ENCODE data around the gene SLC16A3.

The SLC16A3 gene

GRCh38 chr17:82218349-82219075, 10.3 kb upstream of the SLC16A3 start:
- in situ Hi-C loops (cut with HindIII; ENCODE audit: low sequenced_read_pairs), result no loop called here

GRCh38 chr17:82219083-82219482, 9.8 kb upstream of the SLC16A3 start:
- DNase-seq (ENCODE audit: low read depth, low spot score), result no peak
- in situ Hi-C loops (cut with HindIII; ENCODE audit: low sequenced_read_pairs), result no loop called here
- H3K4me3 ChIP-seq (ENCODE audit: low read depth, low read length), result no peak overlapping the region
- TF ChIP-seq CTCF (IDR thresholded peaks at IDR 0.05; ENCODE audit: low read depth, low read length), result no peak

More at GRCh38 chr17:82218349-82219075, 10.3 kb upstream of the SLC16A3 start:
- no peak for TF ChIP-seq CTCF (IDR thresholded peaks at IDR 0.05; ENCODE audit: low read depth, low read length)
- DNase-seq (ENCODE audit: low read depth, low spot score), result no peak
- H3K4me3 ChIP-seq (ENCODE audit: low read depth, low read length), result no peak overlapping the region

- in situ Hi-C loops (cut with HindIII; ENCODE audit: low sequenced_read_pairs), result no loop called here
- no peak for TF ChIP-seq CTCF (IDR thresholded peaks at IDR 0.05; ENCODE audit: low read depth, low read length)
- H3K4me3 ChIP-seq (ENCODE audit: low read depth, low read length), result no peak overlapping the region
- DNase-seq (ENCODE audit: low read depth, low spot score), result no peak
These were observed 8.8 kb upstream of the SLC16A3 start for GRCh38 chr17:82219753-82220709.

DNA sequence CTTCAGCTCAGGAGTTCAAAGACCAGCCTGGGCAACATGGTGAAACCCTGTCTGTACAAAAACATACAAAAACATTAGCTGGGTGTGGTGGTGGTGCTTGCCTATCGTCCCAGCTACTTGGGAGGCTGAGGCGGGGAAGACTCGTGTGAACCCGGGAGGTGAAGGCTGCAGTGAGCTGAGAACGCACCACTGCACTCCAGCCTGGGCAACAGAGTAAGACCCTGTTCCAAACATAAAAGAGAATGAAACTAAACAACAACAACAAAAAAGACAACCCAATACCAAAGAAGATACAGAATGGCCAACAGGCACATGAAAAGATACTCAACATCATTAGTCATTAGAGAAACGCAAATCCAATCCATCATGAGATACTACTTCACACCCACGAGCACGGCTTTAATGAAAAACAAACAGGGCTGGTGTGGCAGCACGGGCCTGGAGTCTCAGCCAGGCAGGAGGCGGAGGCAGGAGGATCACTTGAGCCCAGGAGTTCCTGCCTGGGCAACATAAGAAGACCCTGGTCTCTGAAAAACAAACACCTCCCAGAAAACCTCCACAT, 7.4 kb upstream of the SLC16A3 start:
- TF ChIP-seq CTCF (IDR thresholded peaks at IDR 0.05; ENCODE audit: low read depth, low read length), result no peak
- H3K4me3 ChIP-seq (ENCODE audit: low read depth, low read length), result no peak overlapping the region
- DNase-seq (ENCODE audit: low read depth, low spot score), result no peak
- in situ Hi-C loops (cut with HindIII; ENCODE audit: low sequenced_read_pairs), result no loop called here

GRCh38 chr17:82222816-82223215, 6.0 kb upstream of the SLC16A3 start:
- no peak overlapping the region for H3K4me3 ChIP-seq (ENCODE audit: low read depth, low read length)
- in situ Hi-C loops (cut with HindIII; ENCODE audit: low sequenced_read_pairs), result no loop called here
- no peak for DNase-seq (ENCODE audit: low read depth, low spot score)
- TF ChIP-seq CTCF (IDR thresholded peaks at IDR 0.05; ENCODE audit: low read depth, low read length), result no peak

- in situ Hi-C loops (cut with HindIII; ENCODE audit: low sequenced_read_pairs), result no loop called here
- DNase-seq (ENCODE audit: low read depth, low spot score), result no peak
- no peak for TF ChIP-seq CTCF (IDR thresholded peaks at IDR 0.05; ENCODE audit: low read depth, low read length)
- H3K4me3 ChIP-seq (ENCODE audit: low read depth, low read length), result no peak overlapping the region
These were observed 5.3 kb upstream of the SLC16A3 start for GRCh38 chr17:82223517-82223916.

All from astrocyte of the spinal cord (primary cell).